ENCODE data around the gene ABCA9.
"Not testable (repeated sequence)": the region's sequence is repeated elsewhere in the genome, so short reads cannot be mapped to it uniquely, and the experiment has no call there.

GRCh38 chr17:69070378-69071232, 9.9 kb upstream of the ABCA9 start:
- not testable (repeated sequence) for TF ChIP-seq EZH2phosphoT487 (IDR thresholded peaks at IDR 0.05; ENCODE audit: insufficient read depth, low read depth); EZH2 (IDR thresholded peaks at IDR 0.05; ENCODE audit: insufficient read depth, poor library complexity, severe bottlenecking)

Measured in GM23248 (cell line).